HG03460 (cell line): ENCODE measurements around the gene GPX3.

Source experiments
- ATAC-seq: cut with Tn5 transposase; IDR thresholded peaks from one replicate; pipeline ENCODE4 v1.9.1; 2021; ENCODE audit not compliant: unreplicated experiment

The GPX3 gene

GRCh38 chr5:151020304-151021110 lies at the start of gene GPX3:
Gene GPX3, plus strand, starts transcription at chr5:151020591. Its CDS starts 64 bp downstream, at chr5:151020655.
- no peak for ATAC-seq

GRCh38 chr5:150978590-150978989 lies 41.8 kb upstream of the GPX3 start:
- no peak for ATAC-seq

- ATAC-seq = no peak
Measured at GRCh38 chr5:150987746-150988145, 32.6 kb upstream of the GPX3 start.

GRCh38 chr5:150989695-150990094 lies 30.7 kb upstream of the GPX3 start:
- no peak for ATAC-seq

GRCh38 chr5:150992705-150993104 lies 27.7 kb upstream of the GPX3 start:
- ATAC-seq = no peak

- ATAC-seq = no peak
Measured at GRCh38 chr5:150993422-150993821, 27.0 kb upstream of the GPX3 start.

GRCh38 chr5:150993826-150994412 lies 26.5 kb upstream of the GPX3 start:
- no peak for ATAC-seq

GRCh38 chr5:150999704-151000442 lies 20.5 kb upstream of the GPX3 start:
- ATAC-seq = no peak

GRCh38 chr5:151001436-151001835 lies 19.0 kb upstream of the GPX3 start:
- no peak for ATAC-seq

GRCh38 chr5:151002250-151002649 lies 18.1 kb upstream of the GPX3 start:
- ATAC-seq = no peak

- no peak for ATAC-seq
Measured at GRCh38 chr5:151002681-151003502, 17.5 kb upstream of the GPX3 start.

GRCh38 chr5:151003503-151003860 lies 16.9 kb upstream of the GPX3 start:
- ATAC-seq = no peak

GRCh38 chr5:151004499-151004898 lies 15.9 kb upstream of the GPX3 start:
- no peak for ATAC-seq

- no peak for ATAC-seq
Measured at GRCh38 chr5:151005187-151005949, 15.0 kb upstream of the GPX3 start.

GRCh38 chr5:151005950-151006576 lies 14.3 kb upstream of the GPX3 start:
- ATAC-seq = no peak

- no peak for ATAC-seq
Measured at GRCh38 chr5:151006704-151007334, 13.6 kb upstream of the GPX3 start.

GRCh38 chr5:151007430-151008209 lies 12.8 kb upstream of the GPX3 start:
- ATAC-seq = no peak

GRCh38 chr5:151008210-151008491 lies 12.2 kb upstream of the GPX3 start:
- ATAC-seq = no peak

- ATAC-seq = no peak
Measured at GRCh38 chr5:151008906-151009305, 11.5 kb upstream of the GPX3 start.
